Measurements from ENCODE around the gene TEX19. TPM values are rescaled to one million over a fixed set of nuclear protein-coding genes. Genes with fewer than 3 reads are reported as not detected.
A peak's percentile ranks its signal among the peaks of the same experiment; 100 is the strongest.

The TEX19 gene
- total RNA-seq, 1 donor: under 0.01 TPM

DNA sequence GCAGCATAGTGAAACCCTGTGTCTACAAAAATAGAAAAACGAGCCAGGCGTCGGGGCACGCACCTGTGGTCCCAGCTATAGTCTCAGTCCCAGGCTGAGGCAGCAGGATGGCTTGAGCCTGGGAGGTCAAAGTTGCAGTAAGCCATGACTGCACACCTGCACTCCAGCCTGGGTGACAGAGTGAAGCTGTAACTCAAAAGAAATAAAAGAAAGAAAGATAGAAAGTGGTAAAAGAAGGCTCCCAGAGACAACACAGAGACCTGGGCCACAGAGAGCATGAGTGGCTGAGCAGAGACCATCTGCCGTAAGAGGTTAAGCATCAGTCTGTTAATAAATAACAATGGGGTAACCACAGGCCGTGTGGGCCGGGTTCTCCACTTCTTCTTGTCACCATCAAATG is 43.8 kb downstream of the TEX19 start:
- Histone ChIP-seq H3K27me3 (ENCODE audit: insufficient read depth, low read length) (no peaks in the 10 kb centered on the region), H4K20me1 (ENCODE audit: insufficient read depth, low read length) (peaks cover 4% of the 10 kb centered on the region), H3K27ac (ENCODE audit: low read depth, low read length) (no peak overlapping the region), H3K36me3 (ENCODE audit: insufficient read depth, low read length) (no peaks in the 10 kb centered on the region), H3K4me3 (ENCODE audit: insufficient read depth, low read length) (no peak overlapping the region), H3K4me2 (ENCODE audit: insufficient read depth, low read length) (no peak overlapping the region), H3K9me3 (ENCODE audit: low read depth, low read length) (no peaks in the 10 kb centered on the region), H3K79me2 (ENCODE audit: insufficient read depth, low read length) (no peaks in the 10 kb centered on the region), H2AFZ (ENCODE audit: low read length) (no peak overlapping the region), H3K4me1 (ENCODE audit: insufficient read depth, low read length) (no peaks in the 10 kb centered on the region)
- DNase-seq (ENCODE audit: insufficient read length, low spot score, missing footprints): no peak
- TF ChIP-seq, protein P1, sequence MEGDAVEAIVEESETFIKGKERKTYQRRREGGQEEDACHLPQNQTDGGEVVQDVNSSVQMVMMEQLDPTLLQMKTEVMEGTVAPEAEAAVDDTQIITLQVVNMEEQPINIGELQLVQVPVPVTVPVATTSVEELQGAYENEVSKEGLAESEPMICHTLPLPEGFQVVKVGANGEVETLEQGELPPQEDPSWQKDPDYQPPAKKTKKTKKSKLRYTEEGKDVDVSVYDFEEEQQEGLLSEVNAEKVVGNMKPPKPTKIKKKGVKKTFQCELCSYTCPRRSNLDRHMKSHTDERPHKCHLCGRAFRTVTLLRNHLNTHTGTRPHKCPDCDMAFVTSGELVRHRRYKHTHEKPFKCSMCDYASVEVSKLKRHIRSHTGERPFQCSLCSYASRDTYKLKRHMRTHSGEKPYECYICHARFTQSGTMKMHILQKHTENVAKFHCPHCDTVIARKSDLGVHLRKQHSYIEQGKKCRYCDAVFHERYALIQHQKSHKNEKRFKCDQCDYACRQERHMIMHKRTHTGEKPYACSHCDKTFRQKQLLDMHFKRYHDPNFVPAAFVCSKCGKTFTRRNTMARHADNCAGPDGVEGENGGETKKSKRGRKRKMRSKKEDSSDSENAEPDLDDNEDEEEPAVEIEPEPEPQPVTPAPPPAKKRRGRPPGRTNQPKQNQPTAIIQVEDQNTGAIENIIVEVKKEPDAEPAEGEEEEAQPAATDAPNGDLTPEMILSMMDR (IDR thresholded peaks at IDR 0.05; ENCODE audit: extremely low read depth, low read depth, low read length): no peak

DNA sequence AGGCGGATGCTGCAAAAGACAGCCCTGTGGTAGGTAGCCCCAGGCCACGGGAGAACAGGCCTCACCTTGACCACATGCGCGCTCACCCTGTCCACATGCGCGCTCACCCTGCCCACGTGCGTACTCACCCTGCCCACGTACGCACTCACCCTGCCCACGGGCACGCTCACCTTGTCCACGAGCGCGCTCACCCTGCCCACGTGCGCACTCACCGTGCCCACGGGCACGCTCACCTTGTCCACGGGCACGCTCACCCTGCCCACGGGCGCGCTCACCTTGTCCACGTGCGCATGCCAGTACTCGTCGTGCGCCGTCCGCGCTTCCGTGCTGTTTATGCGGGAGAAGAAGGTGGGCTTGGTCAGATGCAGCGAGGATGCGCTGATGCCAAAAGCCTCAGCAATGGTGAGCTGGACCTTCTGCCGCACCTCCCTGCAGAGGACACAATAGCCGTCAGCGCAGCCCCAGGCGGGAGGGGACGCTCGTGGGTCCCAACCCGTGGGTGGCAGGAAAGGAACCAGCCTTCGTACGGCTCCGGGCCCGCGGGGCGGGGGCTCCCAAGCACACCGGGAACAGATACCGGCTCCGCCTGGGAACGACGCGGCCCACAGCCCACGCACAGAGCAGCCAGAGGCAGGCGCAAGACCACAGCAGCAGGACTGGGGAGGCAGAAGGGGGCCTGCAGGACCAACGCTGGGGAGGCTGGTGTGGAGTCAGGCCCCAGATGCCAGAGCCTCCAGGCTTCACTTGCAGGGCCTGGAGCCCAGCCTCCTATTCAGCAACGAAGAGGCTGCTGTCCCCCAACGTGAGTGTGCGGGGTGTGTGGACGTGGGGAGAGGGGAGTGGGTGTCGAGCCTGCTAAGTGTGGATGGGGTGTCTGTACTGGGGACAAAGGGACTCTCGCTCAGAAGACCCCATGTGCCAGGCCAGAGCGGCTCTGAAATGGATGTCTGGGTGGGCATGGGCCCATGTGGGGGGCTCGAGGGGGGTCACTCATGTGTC is 44.9 kb downstream of the TEX19 start:
- Histone ChIP-seq H3K4me1 (ENCODE audit: insufficient read depth, low read length) (no peaks in the 10 kb centered on the region), H2AFZ (ENCODE audit: low read length) (no peak overlapping the region), H4K20me1 (ENCODE audit: insufficient read depth, low read length) (peaks cover 4% of the 10 kb centered on the region), H3K27me3 (ENCODE audit: insufficient read depth, low read length) (no peaks in the 10 kb centered on the region), H3K36me3 (ENCODE audit: insufficient read depth, low read length) (no peaks in the 10 kb centered on the region), H3K4me3 (ENCODE audit: insufficient read depth, low read length) (no peak overlapping the region), H3K27ac (ENCODE audit: low read depth, low read length) (no peak overlapping the region), H3K4me2 (ENCODE audit: insufficient read depth, low read length) (no peak overlapping the region), H3K9me3 (ENCODE audit: low read depth, low read length) (no peaks in the 10 kb centered on the region), H3K79me2 (ENCODE audit: insufficient read depth, low read length) (no peaks in the 10 kb centered on the region)
- peak; percentile 72 for DNase-seq (ENCODE audit: insufficient read length, low spot score, missing footprints)
- TF ChIP-seq, protein P1 (IDR thresholded peaks at IDR 0.05; ENCODE audit: extremely low read depth, low read depth, low read length): no peak

DNA sequence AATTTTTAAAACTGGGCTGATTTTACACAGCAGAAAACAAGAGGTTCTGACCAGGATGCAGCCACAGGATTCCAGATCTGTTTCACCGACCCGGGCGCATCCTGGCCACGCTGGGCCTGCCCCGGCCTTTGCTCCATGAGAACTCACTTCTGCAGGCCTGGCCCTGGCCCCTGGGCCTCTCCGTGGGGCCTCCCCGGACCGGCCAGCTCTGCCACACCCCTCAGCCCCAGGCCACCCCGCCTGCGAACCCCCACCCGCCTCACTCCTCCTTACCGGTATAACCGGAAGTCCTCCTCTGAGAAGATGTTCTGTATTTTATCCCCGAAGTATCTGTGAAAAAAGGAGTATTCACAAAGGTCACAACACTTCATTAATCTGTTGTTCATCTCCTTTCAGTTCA is 46.0 kb downstream of the TEX19 start:
- no peaks in the 10 kb centered on the region for H3K79me2 ChIP-seq (ENCODE audit: insufficient read depth, low read length)
- peak; percentile 69 for DNase-seq (ENCODE audit: insufficient read length, low spot score, missing footprints)
- no peak overlapping the region for H3K4me3 ChIP-seq (ENCODE audit: insufficient read depth, low read length)
- no peaks in the 10 kb centered on the region for H3K36me3 ChIP-seq (ENCODE audit: insufficient read depth, low read length)
- H2AFZ ChIP-seq (ENCODE audit: low read length): no peak overlapping the region
- H3K27me3 ChIP-seq (ENCODE audit: insufficient read depth, low read length): no peaks in the 10 kb centered on the region
- no peaks in the 10 kb centered on the region for H3K9me3 ChIP-seq (ENCODE audit: low read depth, low read length)
- H4K20me1 ChIP-seq (ENCODE audit: insufficient read depth, low read length): peaks cover 4% of the 10 kb centered on the region
- H3K4me2 ChIP-seq (ENCODE audit: insufficient read depth, low read length): no peak overlapping the region
- no peak overlapping the region for H3K27ac ChIP-seq (ENCODE audit: low read depth, low read length)
- H3K4me1 ChIP-seq (ENCODE audit: insufficient read depth, low read length): no peaks in the 10 kb centered on the region
- TF ChIP-seq, protein P1 (IDR thresholded peaks at IDR 0.05; ENCODE audit: extremely low read depth, low read depth, low read length): no peak

DNA sequence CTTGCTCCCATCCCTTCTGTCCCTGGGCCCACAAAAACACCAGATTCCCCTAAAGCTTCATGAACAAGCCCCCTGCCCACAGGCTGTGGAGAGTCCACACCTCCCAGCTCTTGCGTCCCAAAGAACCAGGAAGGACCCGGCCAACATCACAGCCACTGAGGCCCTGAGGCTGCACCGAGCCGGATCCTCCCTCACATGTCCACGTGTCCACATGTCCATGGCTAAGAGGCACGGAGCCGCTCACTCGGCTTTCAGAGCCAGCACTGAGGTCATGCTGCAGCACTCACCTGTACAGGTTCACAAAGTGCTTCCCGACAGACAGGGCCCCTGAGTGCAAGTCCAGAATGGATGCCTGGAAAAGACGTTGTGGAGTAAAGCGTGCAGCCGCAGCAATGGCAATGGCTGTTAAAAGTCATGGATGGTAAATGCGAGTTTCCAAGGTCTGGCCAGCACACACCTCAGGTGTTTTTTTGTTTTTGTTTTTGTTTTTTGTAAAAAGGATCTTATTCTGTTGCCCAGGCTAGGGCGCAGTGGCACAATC is 47.2 kb downstream of the TEX19 start:
- Histone ChIP-seq H3K4me1 (ENCODE audit: insufficient read depth, low read length) (no peaks in the 10 kb centered on the region), H2AFZ (ENCODE audit: low read length) (no peak overlapping the region), H4K20me1 (ENCODE audit: insufficient read depth, low read length) (peaks cover 5% of the 10 kb centered on the region), H3K27ac (ENCODE audit: low read depth, low read length) (no peak overlapping the region), H3K4me3 (ENCODE audit: insufficient read depth, low read length) (no peak overlapping the region), H3K79me2 (ENCODE audit: insufficient read depth, low read length) (no peaks in the 10 kb centered on the region), H3K36me3 (ENCODE audit: insufficient read depth, low read length) (no peaks in the 10 kb centered on the region), H3K9me3 (ENCODE audit: low read depth, low read length) (no peaks in the 10 kb centered on the region), H3K4me2 (ENCODE audit: insufficient read depth, low read length) (no peak overlapping the region), H3K27me3 (ENCODE audit: insufficient read depth, low read length) (no peaks in the 10 kb centered on the region)
- peak; percentile 74 for DNase-seq (ENCODE audit: insufficient read length, low spot score, missing footprints)
- TF ChIP-seq, protein P1 (IDR thresholded peaks at IDR 0.05; ENCODE audit: extremely low read depth, low read depth, low read length): no peak

Measured in osteoblast (primary cell).